K562 (cell line): ENCODE measurements around the gene HCRT. TPM values are rescaled to one million over a fixed set of nuclear protein-coding genes. Genes with fewer than 3 reads are reported as not detected.

Experiments
- ATAC-seq: fragments of 200-7000 bp; cut with Tn5 transposase; 3 replicates; pipeline ENCODE4 v1.9.1; 2020; ENCODE audit warnings: moderate library complexity
- BruUV-seq: library from RNA; stranded (reverse); fragments of 400-500 nt; replicated peaks from 2 replicates; lab custom pipeline; 2021; lab: Mats Ljungman, UMichigan
- CTCF ChIA-PET: fragments of 300-600 bp; formaldehyde crosslinking; extraction: SDS; loops from one replicate; lab custom pipeline; 2021; ENCODE audit warnings: low intra/inter-chr PET ratio; lab: Yijun Ruan, JAX
- POLR2A ChIA-PET: fragments of 300-600, 350-650 bp; sonication (Branson Sonifier 250); formaldehyde crosslinking; extraction: SDS; loops from one replicate; lab custom pipeline; 2021; ENCODE audit warnings: antibody characterized with exemption, inconsistent platforms; lab: Yijun Ruan, JAX
- DNase-seq, 4 experiments: peaks; one replicate each; pipeline versions ENCODE4 v3.0.0 to v3.0.0-alpha.2; 2011 to 2018; ENCODE audit warnings: low spot score in 3 of 4, mixed read lengths in 3 of 4; ENCODE audit errors: extremely low read depth in 1 of 4
- FAIRE-seq: peaks from 2 replicates; lab custom pipeline; 2011; peaks lifted over from hg19 to GRCh38; lab: Jason Lieb, UNC
- H2AFZ ChIP-seq: 2 replicates; pipeline ENCODE4 v1.6.0; 2011; ENCODE audit warnings: low read depth, low read length, control low read depth, inconsistent platforms
- H3K27ac ChIP-seq: fragments of 200-600 bp; 3 replicates; pipeline ENCODE4 v1.8.0; 2011; ENCODE audit warnings: low read depth, mild to moderate bottlenecking, control low read depth, inconsistent platforms, low read length, moderate library complexity, mixed read lengths; ENCODE audit errors: extremely low read depth
- H3K27me3 ChIP-seq, 2 experiments: fragments of 300-600 bp in 1 of 2; 2 replicates in 1 of 2; 3 replicates in 1 of 2; pipeline versions ENCODE4 v1.6.0 to v1.8.0; 2011; ENCODE audit warnings: inconsistent platforms in 2 of 2, low read length in 2 of 2, mild to moderate bottlenecking in 1 of 2, mixed read lengths in 1 of 2, moderate library complexity in 1 of 2; ENCODE audit not compliant: control insufficient read depth in 2 of 2, insufficient read depth in 2 of 2
- H3K36me3 ChIP-seq: fragments of 300-600 bp; 3 replicates; pipeline ENCODE4 v1.8.0; 2011; ENCODE audit warnings: mild to moderate bottlenecking, low read length, inconsistent platforms; ENCODE audit not compliant: control insufficient read depth, insufficient read depth
- H3K4me1 ChIP-seq, 2 experiments: fragments of 200-600 bp in 1 of 2; replicated peaks in 1 of 2; 2 replicates in 1 of 2; 3 replicates in 1 of 2; pipeline versions ENCODE4 v1.5.1 to v1.8.0; 2011; ENCODE audit warnings: inconsistent platforms in 2 of 2, low read length in 2 of 2, mild to moderate bottlenecking in 1 of 2, mixed read lengths in 1 of 2, moderate library complexity in 1 of 2; ENCODE audit not compliant: control insufficient read depth in 2 of 2, insufficient read depth in 2 of 2
- H3K4me2 ChIP-seq: 2 replicates; pipeline ENCODE4 v1.6.1; 2011; ENCODE audit warnings: low read length, control low read depth, inconsistent platforms, mixed read lengths; ENCODE audit not compliant: insufficient read depth
- H3K4me3 ChIP-seq: fragments of 200-600 bp; sonication (generic), shearing (Covaris generic); 2 replicates; pipeline ENCODE4 v1.5.1; 2016; ENCODE audit warnings: control low read depth, inconsistent platforms
- H3K79me2 ChIP-seq: fragments of 200-600 bp; 3 replicates; pipeline ENCODE4 v1.8.0; 2011; ENCODE audit warnings: low read length, inconsistent platforms; ENCODE audit not compliant: control insufficient read depth, insufficient read depth
- H3K9ac ChIP-seq, 2 experiments: 2 replicates each; pipeline versions ENCODE4 v1.6.0 to v1.6.1; 2011; ENCODE audit warnings: low read depth in 2 of 2, low read length in 2 of 2, control low read depth in 1 of 2, inconsistent platforms in 1 of 2, mild to moderate bottlenecking in 1 of 2, mixed read lengths in 1 of 2; ENCODE audit not compliant: insufficient read depth in 1 of 2
- H3K9me1 ChIP-seq: one replicate; pipeline ENCODE4 v1.6.0; 2011; ENCODE audit warnings: inconsistent platforms, mild to moderate bottlenecking, low read length, moderate library complexity; ENCODE audit not compliant: control insufficient read depth, insufficient read depth
- H3K9me3 ChIP-seq: replicated peaks from 2 replicates; pipeline ENCODE4 v1.5.1; 2011; ENCODE audit warnings: low read depth, low read length, inconsistent platforms; ENCODE audit not compliant: control insufficient read depth, insufficient read depth
- H4K20me1 ChIP-seq: replicated peaks from 2 replicates; pipeline ENCODE4 v1.6.1; 2011; ENCODE audit warnings: low read length, inconsistent platforms, mixed read lengths; ENCODE audit not compliant: control insufficient read depth, insufficient read depth
- ARID1B ChIP-seq: fragments of 450-650 bp; IDR thresholded peaks from 2 replicates; pipeline ENCODE4 v1.6.1; 2016; ENCODE audit warnings: antibody characterized with exemption, mild to moderate bottlenecking, inconsistent platforms
- CBFA2T2 ChIP-seq: fragments of 450-650 bp; conservative IDR thresholded peaks from 2 replicates; pipeline ENCODE4 v1.6.1; 2017; ENCODE audit warnings: mild to moderate bottlenecking
- CBX2 ChIP-seq: fragments of 200-600 bp; sonication (generic); IDR thresholded peaks from one replicate; pipeline ENCODE4 v1.6.1; 2012; ENCODE audit warnings: mild to moderate bottlenecking, low read length, inconsistent platforms; ENCODE audit not compliant: insufficient read depth, poor library complexity, severe bottlenecking
- EZH2 ChIP-seq: IDR thresholded peaks from 2 replicates; pipeline ENCODE4 v1.6.1; 2012; ENCODE audit warnings: low read depth, mild to moderate bottlenecking, inconsistent platforms, low read length, borderline replicate concordance
- FOXK2 ChIP-seq, 2 experiments: fragments of 450-650 bp; IDR thresholded peaks in 1 of 2; conservative IDR thresholded peaks in 1 of 2; 2 replicates each; pipeline ENCODE4 v1.6.1; 2016; ENCODE audit warnings: low read depth in 2 of 2, mild to moderate bottlenecking in 1 of 2
- GTF2A2 ChIP-seq: IDR thresholded peaks from 2 replicates; pipeline ENCODE4 v1.6.1; 2016; ENCODE audit warnings: mild to moderate bottlenecking, missing genetic modification characterization, missing compliant biosample characterization
- JUND ChIP-seq, 2 experiments: IDR thresholded peaks; 2 replicates in 1 of 2; 3 replicates in 1 of 2; pipeline ENCODE4 v1.6.1; 2011; ENCODE audit warnings: borderline replicate concordance in 2 of 2, low read depth in 2 of 2, low read length in 2 of 2, improper control_type of control experiment in 1 of 2, missing biosample characterization in 1 of 2, missing genetic modification characterization in 1 of 2, missing genetic modification reagents in 1 of 2
- NCOA6 ChIP-seq: fragments of 450-650 bp; IDR thresholded peaks from 2 replicates; pipeline ENCODE4 v1.6.1; 2017; ENCODE audit warnings: mild to moderate bottlenecking
- POLR2A ChIP-seq: fragments of 450-650 bp; conservative IDR thresholded peaks from 2 replicates; pipeline ENCODE4 v1.6.1; 2016
- RBM22 ChIP-seq: fragments of 200-400 bp; formaldehyde crosslinking; IDR thresholded peaks from 2 replicates; pipeline ENCODE4 v1.6.1; 2018; ENCODE audit warnings: low read length, low read depth; ENCODE audit not compliant: poor library complexity, severe bottlenecking
- SAFB2 ChIP-seq: fragments of 200-400 bp; formaldehyde crosslinking; IDR thresholded peaks from 2 replicates; pipeline ENCODE4 v1.6.1; 2018; ENCODE audit warnings: borderline replicate concordance, low read length, low read depth, moderate library complexity; ENCODE audit not compliant: severe bottlenecking
- TCF3 ChIP-seq: sonication (generic); formaldehyde crosslinking; IDR thresholded peaks from 2 replicates; pipeline ENCODE4 v1.4.0; 2020; ENCODE audit warnings: mild to moderate bottlenecking, missing genetic modification reagents
- TEAD4 ChIP-seq, 2 experiments: sonication (generic) in 1 of 2; formaldehyde crosslinking in 1 of 2; IDR thresholded peaks; 2 replicates each; pipeline versions ENCODE4 v1.6.1 to v1.8.0; 2012 to 2022; ENCODE audit warnings: borderline replicate concordance in 1 of 2, inconsistent platforms in 1 of 2, low read length in 1 of 2, mild to moderate bottlenecking in 1 of 2, missing genetic modification reagents in 1 of 2
- XRCC4 ChIP-seq: IDR thresholded peaks from one replicate; pipeline ENCODE4 v1.6.1; 2011; ENCODE audit not compliant: insufficient read depth, insufficient read length; ENCODE audit errors: extremely low read depth
- ZNF3 ChIP-seq: fragments of 250-450 bp; sonication (Bioruptor Pico); IDR thresholded peaks from 2 replicates; pipeline ENCODE4 v1.5.0; 2021; ENCODE audit warnings: mild to moderate bottlenecking, moderate library complexity
- ZNF707 ChIP-seq: fragments of 250-450 bp; sonication (Bioruptor Pico); conservative IDR thresholded peaks from 2 replicates; pipeline ENCODE4 v1.8.0; 2022; ENCODE audit warnings: inconsistent platforms, mild to moderate bottlenecking, moderate library complexity
- WGBS: fragments of 100-300 bp; shearing (Covaris generic); methylation state at CpG from one replicate; pipeline ENCODE4 v1.1.6; 2016; ENCODE audit warnings: low coverage, mixed read lengths; ENCODE audit not compliant: insufficient coverage; ENCODE audit errors: missing lambda C conversion rate; 5-methylcytosine and 5-hydroxymethylcytosine counted together
- in situ Hi-C: fragments of 300-500 bp; cut with MboI; formaldehyde crosslinking; loops from 4 replicates; pipeline ENCODE4 v1.15.0; 2018; ENCODE audit warnings: inconsistent platforms, mixed read lengths
- intact Hi-C: fragments of 100-400 bp; cut with micrococcal nuclease; formaldehyde crosslinking; loops from 2 replicates; pipeline ENCODE4 v1.14.2; 2022
- polyA plus RNA-seq, 8 experiments: library from polyadenylated mRNA; depleted of rRNA in 4 of 8; stranded (reverse) in 5 of 8; unstranded in 3 of 8; fragments of >200 nt; fragmentation: Nextera tagmentation in 2 of 8; fragmentation: Illumina TruSeq in 1 of 8; extraction: Ambion mirVana in 2 of 8; extraction: Trizol in 1 of 8; gene quantifications; 2 replicates each; pipeline versions ENCODE4 v1.2.1 to v1.2.3, GENCODE V29; 2011 to 2014; ENCODE audit warnings: inconsistent platforms in 1 of 8, missing spikeins in 1 of 8
- total RNA-seq, 7 experiments: library from RNA; depleted of rRNA in 6 of 7; stranded (reverse); fragments of >200 nt in 6 of 7; fragmentation: Illumina TruSeq in 2 of 7; extraction: Trizol in 2 of 7; gene quantifications; 2 replicates each; pipeline versions ENCODE4 v1.2.1 to v1.2.3, GENCODE V29; 2011 to 2021; ENCODE audit warnings: low replicate concordance in 1 of 7
- TF ChIP-seq, protein P1 (sequence below): fragments of 150-350 bp; IDR thresholded peaks from 2 replicates; pipeline ENCODE4 v1.6.1; 2014; ENCODE audit warnings: low read depth, mild to moderate bottlenecking, low read length, borderline replicate concordance
- TF ChIP-seq, protein P2 (sequence below): sonication (generic); formaldehyde crosslinking; IDR thresholded peaks from 2 replicates; pipeline ENCODE4 v1.9.0; 2022; ENCODE audit warnings: mild to moderate bottlenecking, missing genetic modification reagents

Gene HCRT
- total and polyA plus RNA-seq, 9 of the 15 experiments (the other 6 are each of a cell fraction or from before 2014, with no cell fraction given) = not detected

GRCh38 chr17:42199416-42200011 lies 14.3 kb upstream of the HCRT start:
- no peak overlapping the region for H2AFZ ChIP-seq
- no TSS peak for BruUV-seq
- peak; percentile 6 for FAIRE-seq
- peak overlapping the region in 1 of 2 experiments; percentile 69; a peak in 2 of 4 replicates for H3K9ac ChIP-seq
- POLR2A ChIA-PET = no interaction called here
- no peaks in the 10 kb centered on the region for H3K27me3 ChIP-seq
- no peaks in the 10 kb centered on the region for H3K9me3 ChIP-seq
- ATAC-seq = peak; percentile 63
- H3K4me3 ChIP-seq = no peak overlapping the region
- in situ Hi-C loops (no loop called here), intact Hi-C loops (no loop called here)
- no peaks in the 10 kb centered on the region for H3K9me1 ChIP-seq
- CTCF ChIA-PET = no interaction called here
- DNase-seq = peak; percentile 30 to 54 (median 46)
- peaks cover 15% of the 10 kb centered on the region in 2 experiments; a peak in 4 of 5 replicates for H3K4me1 ChIP-seq
- H4K20me1 ChIP-seq = no peaks in the 10 kb centered on the region
- peak overlapping the region; percentile 12 for H3K4me2 ChIP-seq
- H3K36me3 ChIP-seq = peaks cover 59% of the 10 kb centered on the region; the same call in 2 of the 3 replicates
- H3K79me2 ChIP-seq = no peaks in the 10 kb centered on the region
- peak overlapping the region; percentile 47; the same call in 2 of the 3 replicates for H3K27ac ChIP-seq
- 44% methylated on average over 12 of the region's 12 CpGs for WGBS
- TF ChIP-seq SAFB2 = no peak
- peak; percentile 44 for TF ChIP-seq RBM22
- no peak for TF ChIP-seq JUND (IDR thresholded peaks at IDR 0.05; ENCODE audit: borderline replicate concordance, low read depth, low read length)
- TF ChIP-seq JUND (tag; IDR thresholded peaks at IDR 0.05; ENCODE audit: borderline replicate concordance, low read depth, low read length) = no peak
- TF ChIP-seq TCF3 (CRISPR knock-in tag) = peak; percentile 63
- no peak for TF ChIP-seq GTF2A2 (tag)
- no peak for TF ChIP-seq FOXK2 (conservative IDR thresholded peaks at IDR 0.05 in 1 of 2, IDR thresholded peaks at IDR 0.05 in 1 of 2; ENCODE audit: low read depth in 2 of 2)
- no peak for TF ChIP-seq ZNF3
- TF ChIP-seq CBFA2T2 = peak; percentile 48
- peak; percentile 51 for TF ChIP-seq ARID1B
- no peak for TF ChIP-seq ZNF707
- peak; percentile 14; the same call in 1 of the 2 replicates for TF ChIP-seq TEAD4 (IDR thresholded peaks at IDR 0.05; ENCODE audit: low read length)
- TF ChIP-seq TEAD4 (CRISPR knock-in tag; IDR thresholded peaks at IDR 0.05; ENCODE audit: borderline replicate concordance) = no peak
- no peak for TF ChIP-seq CBX2
- no peak for TF ChIP-seq NCOA6
- TF ChIP-seq, protein P1, sequence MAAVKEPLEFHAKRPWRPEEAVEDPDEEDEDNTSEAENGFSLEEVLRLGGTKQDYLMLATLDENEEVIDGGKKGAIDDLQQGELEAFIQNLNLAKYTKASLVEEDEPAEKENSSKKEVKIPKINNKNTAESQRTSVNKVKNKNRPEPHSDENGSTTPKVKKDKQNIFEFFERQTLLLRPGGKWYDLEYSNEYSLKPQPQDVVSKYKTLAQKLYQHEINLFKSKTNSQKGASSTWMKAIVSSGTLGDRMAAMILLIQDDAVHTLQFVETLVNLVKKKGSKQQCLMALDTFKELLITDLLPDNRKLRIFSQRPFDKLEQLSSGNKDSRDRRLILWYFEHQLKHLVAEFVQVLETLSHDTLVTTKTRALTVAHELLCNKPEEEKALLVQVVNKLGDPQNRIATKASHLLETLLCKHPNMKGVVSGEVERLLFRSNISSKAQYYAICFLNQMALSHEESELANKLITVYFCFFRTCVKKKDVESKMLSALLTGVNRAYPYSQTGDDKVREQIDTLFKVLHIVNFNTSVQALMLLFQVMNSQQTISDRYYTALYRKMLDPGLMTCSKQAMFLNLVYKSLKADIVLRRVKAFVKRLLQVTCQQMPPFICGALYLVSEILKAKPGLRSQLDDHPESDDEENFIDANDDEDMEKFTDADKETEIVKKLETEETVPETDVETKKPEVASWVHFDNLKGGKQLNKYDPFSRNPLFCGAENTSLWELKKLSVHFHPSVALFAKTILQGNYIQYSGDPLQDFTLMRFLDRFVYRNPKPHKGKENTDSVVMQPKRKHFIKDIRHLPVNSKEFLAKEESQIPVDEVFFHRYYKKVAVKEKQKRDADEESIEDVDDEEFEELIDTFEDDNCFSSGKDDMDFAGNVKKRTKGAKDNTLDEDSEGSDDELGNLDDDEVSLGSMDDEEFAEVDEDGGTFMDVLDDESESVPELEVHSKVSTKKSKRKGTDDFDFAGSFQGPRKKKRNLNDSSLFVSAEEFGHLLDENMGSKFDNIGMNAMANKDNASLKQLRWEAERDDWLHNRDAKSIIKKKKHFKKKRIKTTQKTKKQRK = no peak
- no peak for TF ChIP-seq XRCC4
- no peak for TF ChIP-seq EZH2
- TF ChIP-seq, protein P2, sequence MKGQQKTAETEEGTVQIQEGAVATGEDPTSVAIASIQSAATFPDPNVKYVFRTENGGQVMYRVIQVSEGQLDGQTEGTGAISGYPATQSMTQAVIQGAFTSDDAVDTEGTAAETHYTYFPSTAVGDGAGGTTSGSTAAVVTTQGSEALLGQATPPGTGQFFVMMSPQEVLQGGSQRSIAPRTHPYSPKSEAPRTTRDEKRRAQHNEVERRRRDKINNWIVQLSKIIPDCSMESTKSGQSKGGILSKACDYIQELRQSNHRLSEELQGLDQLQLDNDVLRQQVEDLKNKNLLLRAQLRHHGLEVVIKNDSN (CRISPR knock-in tag) = no peak
- peak; percentile 22; the same call in 1 of the 2 replicates for TF ChIP-seq POLR2A
